ENCODE data around the gene CCDC28A.

DNA sequence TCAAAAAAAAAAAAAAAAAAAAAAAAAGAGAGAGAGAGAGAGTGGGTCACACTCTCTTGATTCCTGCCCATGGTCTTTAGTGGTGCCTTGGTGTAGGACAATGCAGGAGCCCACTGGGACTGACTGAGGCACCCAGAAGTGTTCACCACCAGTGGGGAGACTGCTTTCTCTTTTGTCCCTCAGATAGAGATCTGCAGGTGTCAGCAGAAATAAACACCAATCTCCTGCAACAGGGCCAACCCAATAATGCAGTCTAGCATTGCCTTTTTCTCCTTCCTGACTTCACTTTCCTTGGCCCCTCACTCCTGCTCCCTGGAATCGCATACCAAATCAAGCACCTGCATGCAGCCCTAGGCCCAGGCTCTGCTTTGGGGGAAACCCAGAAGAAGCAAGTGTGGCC is 39.0 kb upstream of the CCDC28A start:
- TF ChIP-seq RAD21 (IDR thresholded peaks at IDR 0.05; ENCODE audit: low read depth): no peak
- TF ChIP-seq CEBPB (IDR thresholded peaks at IDR 0.05): no peak
- TF ChIP-seq TCF12 (IDR thresholded peaks at IDR 0.05; ENCODE audit: low read depth): no peak
- TF ChIP-seq EP300 (IDR thresholded peaks at IDR 0.05; ENCODE audit: borderline replicate concordance): no peak
- no peak for TF ChIP-seq TAF1 (IDR thresholded peaks at IDR 0.05; ENCODE audit: low read depth)
- TF ChIP-seq YY1 (IDR thresholded peaks at IDR 0.05; ENCODE audit: low read depth): no peak
- TF ChIP-seq, protein P1, sequence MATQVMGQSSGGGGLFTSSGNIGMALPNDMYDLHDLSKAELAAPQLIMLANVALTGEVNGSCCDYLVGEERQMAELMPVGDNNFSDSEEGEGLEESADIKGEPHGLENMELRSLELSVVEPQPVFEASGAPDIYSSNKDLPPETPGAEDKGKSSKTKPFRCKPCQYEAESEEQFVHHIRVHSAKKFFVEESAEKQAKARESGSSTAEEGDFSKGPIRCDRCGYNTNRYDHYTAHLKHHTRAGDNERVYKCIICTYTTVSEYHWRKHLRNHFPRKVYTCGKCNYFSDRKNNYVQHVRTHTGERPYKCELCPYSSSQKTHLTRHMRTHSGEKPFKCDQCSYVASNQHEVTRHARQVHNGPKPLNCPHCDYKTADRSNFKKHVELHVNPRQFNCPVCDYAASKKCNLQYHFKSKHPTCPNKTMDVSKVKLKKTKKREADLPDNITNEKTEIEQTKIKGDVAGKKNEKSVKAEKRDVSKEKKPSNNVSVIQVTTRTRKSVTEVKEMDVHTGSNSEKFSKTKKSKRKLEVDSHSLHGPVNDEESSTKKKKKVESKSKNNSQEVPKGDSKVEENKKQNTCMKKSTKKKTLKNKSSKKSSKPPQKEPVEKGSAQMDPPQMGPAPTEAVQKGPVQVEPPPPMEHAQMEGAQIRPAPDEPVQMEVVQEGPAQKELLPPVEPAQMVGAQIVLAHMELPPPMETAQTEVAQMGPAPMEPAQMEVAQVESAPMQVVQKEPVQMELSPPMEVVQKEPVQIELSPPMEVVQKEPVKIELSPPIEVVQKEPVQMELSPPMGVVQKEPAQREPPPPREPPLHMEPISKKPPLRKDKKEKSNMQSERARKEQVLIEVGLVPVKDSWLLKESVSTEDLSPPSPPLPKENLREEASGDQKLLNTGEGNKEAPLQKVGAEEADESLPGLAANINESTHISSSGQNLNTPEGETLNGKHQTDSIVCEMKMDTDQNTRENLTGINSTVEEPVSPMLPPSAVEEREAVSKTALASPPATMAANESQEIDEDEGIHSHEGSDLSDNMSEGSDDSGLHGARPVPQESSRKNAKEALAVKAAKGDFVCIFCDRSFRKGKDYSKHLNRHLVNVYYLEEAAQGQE (IDR thresholded peaks at IDR 0.05; ENCODE audit: low read depth): no peak
- TF ChIP-seq NFIC (IDR thresholded peaks at IDR 0.05): no peak
